Nephron (organoid): Measurements from ENCODE around the gene MSL2.
"Not testable (repeated sequence)": the region's sequence is repeated elsewhere in the genome, so short reads cannot be mapped to it uniquely, and the experiment has no call there.

ENCODE experiments used
- H3K27ac Mint-ChIP-seq, 3 experiments: 2 replicates each; pipeline ENCODE4 v1.8.0; 2020; ENCODE audit warnings: mixed read lengths in 3 of 3, mild to moderate bottlenecking in 2 of 3, moderate library complexity in 1 of 3
- H3K27me3 Mint-ChIP-seq: 2 replicates; pipeline ENCODE4 v1.8.0; 2021; ENCODE audit warnings: low read depth, mild to moderate bottlenecking, moderate library complexity, mixed read lengths
- H3K36me3 Mint-ChIP-seq: 2 replicates; pipeline ENCODE4 v1.8.0; 2020; ENCODE audit warnings: low read depth, mixed read lengths
- H3K4me1 Mint-ChIP-seq: 2 replicates; pipeline ENCODE4 v1.8.0; 2020; ENCODE audit warnings: mixed read lengths
- H3K4me3 Mint-ChIP-seq, 3 experiments: 2 replicates each; pipeline ENCODE4 v1.8.0; 2020; ENCODE audit warnings: mild to moderate bottlenecking in 3 of 3, mixed read lengths in 3 of 3, moderate library complexity in 2 of 3
- H3K9me3 Mint-ChIP-seq: 2 replicates; pipeline ENCODE4 v1.8.0; 2020; ENCODE audit warnings: mixed read lengths
- TF ChIP-seq, protein P1 (sequence below), 3 experiments: fragments of 200-600 bp; sonication (generic); IDR thresholded peaks; one replicate each; pipeline ENCODE4 v1.5.0; 2021; ENCODE audit warnings: antibody characterized with exemption in 3 of 3; ENCODE audit not compliant: unreplicated experiment in 3 of 3

The MSL2 gene

GRCh38 chr3:136173939-136174490 is 22.1 kb downstream of the MSL2 start:
- H3K4me3 Mint-ChIP-seq, result no peak overlapping the region
- TF ChIP-seq, protein P1, sequence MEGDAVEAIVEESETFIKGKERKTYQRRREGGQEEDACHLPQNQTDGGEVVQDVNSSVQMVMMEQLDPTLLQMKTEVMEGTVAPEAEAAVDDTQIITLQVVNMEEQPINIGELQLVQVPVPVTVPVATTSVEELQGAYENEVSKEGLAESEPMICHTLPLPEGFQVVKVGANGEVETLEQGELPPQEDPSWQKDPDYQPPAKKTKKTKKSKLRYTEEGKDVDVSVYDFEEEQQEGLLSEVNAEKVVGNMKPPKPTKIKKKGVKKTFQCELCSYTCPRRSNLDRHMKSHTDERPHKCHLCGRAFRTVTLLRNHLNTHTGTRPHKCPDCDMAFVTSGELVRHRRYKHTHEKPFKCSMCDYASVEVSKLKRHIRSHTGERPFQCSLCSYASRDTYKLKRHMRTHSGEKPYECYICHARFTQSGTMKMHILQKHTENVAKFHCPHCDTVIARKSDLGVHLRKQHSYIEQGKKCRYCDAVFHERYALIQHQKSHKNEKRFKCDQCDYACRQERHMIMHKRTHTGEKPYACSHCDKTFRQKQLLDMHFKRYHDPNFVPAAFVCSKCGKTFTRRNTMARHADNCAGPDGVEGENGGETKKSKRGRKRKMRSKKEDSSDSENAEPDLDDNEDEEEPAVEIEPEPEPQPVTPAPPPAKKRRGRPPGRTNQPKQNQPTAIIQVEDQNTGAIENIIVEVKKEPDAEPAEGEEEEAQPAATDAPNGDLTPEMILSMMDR (IDR thresholded peaks at IDR 0.05; ENCODE audit: unreplicated experiment in 3 of 3), result no peak
- H3K36me3 Mint-ChIP-seq, result peaks cover 3% of the 10 kb centered on the region
- no peaks in the 10 kb centered on the region for H3K27me3 Mint-ChIP-seq
- H3K27ac Mint-ChIP-seq, result no peak overlapping the region
- H3K9me3 Mint-ChIP-seq, result no peaks in the 10 kb centered on the region
- no peaks in the 10 kb centered on the region for H3K4me1 Mint-ChIP-seq

DNA sequence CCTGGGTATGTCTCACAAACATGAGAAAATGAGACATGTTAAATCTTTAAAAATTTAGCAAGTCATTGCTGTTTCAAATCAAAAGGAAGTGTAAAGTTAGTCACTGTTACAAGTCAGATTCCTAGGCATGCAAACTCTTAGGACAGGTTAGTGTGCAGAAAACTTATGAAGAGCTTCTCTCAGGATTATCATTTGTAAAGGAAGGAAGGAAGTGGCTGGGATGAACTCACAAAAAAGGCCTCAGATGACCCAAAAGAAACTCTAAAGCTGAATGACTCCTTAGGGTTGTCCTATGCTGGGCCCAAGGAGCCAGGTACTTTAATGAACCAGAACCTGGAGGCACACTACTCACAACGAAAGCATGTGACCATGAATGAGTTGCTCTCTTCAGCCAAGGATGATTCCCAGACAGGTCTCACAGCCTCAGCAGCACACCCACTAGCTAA is 25.0 kb downstream of the MSL2 start:
- H3K9me3 Mint-ChIP-seq, result no peaks in the 10 kb centered on the region
- H3K4me1 Mint-ChIP-seq, result peaks cover 9% of the 10 kb centered on the region
- H3K4me3 Mint-ChIP-seq, result no peak overlapping the region
- H3K27me3 Mint-ChIP-seq, result no peaks in the 10 kb centered on the region
- peak overlapping the region in 1 of 3 experiments; percentile 2 for H3K27ac Mint-ChIP-seq
- H3K36me3 Mint-ChIP-seq, result peaks cover 12% of the 10 kb centered on the region
- TF ChIP-seq, protein P1 (IDR thresholded peaks at IDR 0.05; ENCODE audit: unreplicated experiment in 3 of 3), result no peak

- Mint-ChIP-seq H3K4me1 (peaks cover 22% of the 10 kb centered on the region), H3K36me3 (peaks cover 13% of the 10 kb centered on the region)
- not testable (repeated sequence) for H3K4me3 Mint-ChIP-seq, H3K9me3 Mint-ChIP-seq, H3K27ac Mint-ChIP-seq, H3K27me3 Mint-ChIP-seq
Observed at GRCh38 chr3:136168236-136168635, 27.9 kb downstream of the MSL2 start.

- H3K27ac Mint-ChIP-seq, result peak overlapping the region; percentile 25 to 70 (median 32)
- H3K36me3 Mint-ChIP-seq, result peaks cover 14% of the 10 kb centered on the region
- H3K4me3 Mint-ChIP-seq, result peak overlapping the region in 1 of 3 experiments; percentile 9
- no peaks in the 10 kb centered on the region for H3K9me3 Mint-ChIP-seq
- TF ChIP-seq, protein P1 (IDR thresholded peaks at IDR 0.05; ENCODE audit: unreplicated experiment in 3 of 3), result no peak
- H3K27me3 Mint-ChIP-seq, result no peaks in the 10 kb centered on the region
- peaks cover 23% of the 10 kb centered on the region for H3K4me1 Mint-ChIP-seq
Observed at GRCh38 chr3:136166507-136166906, 29.6 kb downstream of the MSL2 start.

DNA sequence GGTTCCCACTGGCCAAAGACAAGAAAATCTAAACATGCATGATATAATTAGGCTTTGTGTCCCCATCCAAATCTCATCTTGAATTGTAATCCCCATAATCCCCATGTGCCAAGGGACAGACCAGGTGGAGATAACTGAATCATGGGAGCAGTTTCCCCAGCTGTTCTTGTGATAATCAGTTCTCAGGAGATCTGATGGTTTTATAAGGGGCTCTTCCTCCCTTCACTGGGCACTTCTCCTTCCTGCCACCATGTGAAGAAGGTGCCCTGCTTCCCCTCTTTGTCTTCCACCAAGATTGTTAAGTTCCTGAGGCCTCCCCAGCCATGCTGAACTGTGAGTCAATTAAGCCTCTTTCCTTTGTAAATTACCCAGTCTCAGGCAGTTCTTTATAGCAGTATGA is 32.5 kb downstream of the MSL2 start:
- H3K4me3 Mint-ChIP-seq, H3K9me3 Mint-ChIP-seq, H3K27me3 Mint-ChIP-seq: not testable (repeated sequence)
- Mint-ChIP-seq H3K27ac (peak overlapping the region; percentile 9 to 19 (median 14)), H3K4me1 (peaks cover 23% of the 10 kb centered on the region), H3K36me3 (peaks cover 29% of the 10 kb centered on the region)

- Mint-ChIP-seq H3K36me3 (peaks cover 23% of the 10 kb centered on the region), H3K4me1 (peaks cover 23% of the 10 kb centered on the region), H3K27ac (no peak overlapping the region), H3K4me3 (no peak overlapping the region), H3K9me3 (no peaks in the 10 kb centered on the region), H3K27me3 (no peaks in the 10 kb centered on the region)
- TF ChIP-seq, protein P1 (IDR thresholded peaks at IDR 0.05; ENCODE audit: unreplicated experiment in 3 of 3), result no peak
Observed at GRCh38 chr3:136162322-136162721, 33.8 kb downstream of the MSL2 start.

- Mint-ChIP-seq H3K27ac (no peak overlapping the region), H3K4me1 (peaks cover 17% of the 10 kb centered on the region), H3K4me3 (no peak overlapping the region), H3K36me3 (peaks cover 24% of the 10 kb centered on the region), H3K27me3 (no peaks in the 10 kb centered on the region), H3K9me3 (no peaks in the 10 kb centered on the region)
- TF ChIP-seq, protein P1 (IDR thresholded peaks at IDR 0.05; ENCODE audit: unreplicated experiment in 3 of 3), result no peak
Observed at GRCh38 chr3:136161516-136161915, 34.6 kb downstream of the MSL2 start.
